Measurements from ENCODE around the gene MRPL57.

GRCh38 chr13:21142766-21143165 lies 33.7 kb upstream of the MRPL57 start:
- no peak for TF ChIP-seq POLR2A (IDR thresholded peaks at IDR 0.05)
- no peak for TF ChIP-seq EP300 (IDR thresholded peaks at IDR 0.05)
- TF ChIP-seq, protein P1, sequence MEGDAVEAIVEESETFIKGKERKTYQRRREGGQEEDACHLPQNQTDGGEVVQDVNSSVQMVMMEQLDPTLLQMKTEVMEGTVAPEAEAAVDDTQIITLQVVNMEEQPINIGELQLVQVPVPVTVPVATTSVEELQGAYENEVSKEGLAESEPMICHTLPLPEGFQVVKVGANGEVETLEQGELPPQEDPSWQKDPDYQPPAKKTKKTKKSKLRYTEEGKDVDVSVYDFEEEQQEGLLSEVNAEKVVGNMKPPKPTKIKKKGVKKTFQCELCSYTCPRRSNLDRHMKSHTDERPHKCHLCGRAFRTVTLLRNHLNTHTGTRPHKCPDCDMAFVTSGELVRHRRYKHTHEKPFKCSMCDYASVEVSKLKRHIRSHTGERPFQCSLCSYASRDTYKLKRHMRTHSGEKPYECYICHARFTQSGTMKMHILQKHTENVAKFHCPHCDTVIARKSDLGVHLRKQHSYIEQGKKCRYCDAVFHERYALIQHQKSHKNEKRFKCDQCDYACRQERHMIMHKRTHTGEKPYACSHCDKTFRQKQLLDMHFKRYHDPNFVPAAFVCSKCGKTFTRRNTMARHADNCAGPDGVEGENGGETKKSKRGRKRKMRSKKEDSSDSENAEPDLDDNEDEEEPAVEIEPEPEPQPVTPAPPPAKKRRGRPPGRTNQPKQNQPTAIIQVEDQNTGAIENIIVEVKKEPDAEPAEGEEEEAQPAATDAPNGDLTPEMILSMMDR (IDR thresholded peaks at IDR 0.05), result no peak
- TF ChIP-seq POLR2AphosphoS5 (IDR thresholded peaks at IDR 0.05), result no peak

Measured in upper lobe of left lung (tissue), 4 donors.